ENCODE results near the gene ZNF700. TPM values are rescaled to one million over a fixed set of nuclear protein-coding genes. Genes with fewer than 3 reads are reported as not detected.

ZNF700 gene
- polyA plus RNA-seq, 1 donor (not counting 4 experiments of a cell fraction or from before 2014, with no cell fraction given) = 8.5 TPM

DNA sequence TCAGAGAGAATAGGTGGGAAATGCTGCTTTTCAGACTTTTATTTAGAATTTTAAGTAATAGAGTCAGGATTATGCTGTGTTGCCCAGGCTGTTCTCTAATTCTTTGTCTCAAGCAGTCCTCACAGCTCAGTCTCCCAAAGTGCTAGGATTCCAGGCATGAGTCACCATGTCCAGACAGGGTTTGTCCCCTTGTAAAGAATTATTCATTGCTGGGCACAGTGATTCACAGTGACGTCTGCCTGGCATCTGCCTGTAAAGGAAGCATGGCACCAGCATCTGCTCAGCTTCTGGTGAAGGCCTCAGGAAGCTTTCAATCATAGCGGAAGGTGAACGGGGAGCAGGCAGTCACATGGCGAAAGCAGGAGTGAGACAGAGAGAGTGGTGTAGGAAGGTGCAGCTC is 57.6 kb downstream of the ZNF700 start:
- Histone ChIP-seq H3K27me3 (ENCODE audit: control insufficient read depth, extremely low read depth, insufficient read depth, low read length) (no peaks in the 10 kb centered on the region), H3K9ac (ENCODE audit: control insufficient read depth, extremely low read depth, insufficient read depth, low read length) (no peak overlapping the region), H3K9me3 (ENCODE audit: control insufficient read depth, low read depth, low read length) (peaks cover 31% of the 10 kb centered on the region), H4K20me1 (ENCODE audit: control insufficient read depth, extremely low read depth, insufficient read depth, low read length) (no peaks in the 10 kb centered on the region), H3K4me2 (ENCODE audit: control insufficient read depth, extremely low read depth, insufficient read depth, low read depth, low read length) (no peak overlapping the region), H3K79me2 (ENCODE audit: control insufficient read depth, insufficient read depth, low read length) (no peaks in the 10 kb centered on the region), H3K9me1 (ENCODE audit: control insufficient read depth, extremely low read depth, insufficient read depth, low read length) (no peaks in the 10 kb centered on the region), H2AFZ (ENCODE audit: control insufficient read depth, low read length) (no peak overlapping the region), H3K27ac (ENCODE audit: control insufficient read depth, insufficient read depth, low read length) (no peak overlapping the region), H3K4me3 (ENCODE audit: control insufficient read depth in 2 of 3, extremely low read depth in 1 of 3, insufficient read depth in 2 of 3, low read depth in 1 of 3, low read length in 3 of 3) (no peak overlapping the region), H3K36me3 (ENCODE audit: control insufficient read depth in 2 of 2, extremely low read depth in 1 of 2, insufficient read depth in 2 of 2, low read length in 2 of 2) (peaks cover 0 to 3% of the 10 kb centered on the region in 2 experiments), H3K4me1 (ENCODE audit: control insufficient read depth, extremely low read depth, insufficient read depth, low read length) (no peaks in the 10 kb centered on the region)
- dilution Hi-C loops (cut with MboI; ENCODE audit: extremely low pct_ligation_motif_present, low sequenced_read_pairs) = no loop called here
- no peak for DNase-seq (ENCODE audit: low read depth, low spot score)
- TF ChIP-seq EZH2 (IDR thresholded peaks at IDR 0.05; ENCODE audit: low read length) = no peak
- TF ChIP-seq, protein P1, sequence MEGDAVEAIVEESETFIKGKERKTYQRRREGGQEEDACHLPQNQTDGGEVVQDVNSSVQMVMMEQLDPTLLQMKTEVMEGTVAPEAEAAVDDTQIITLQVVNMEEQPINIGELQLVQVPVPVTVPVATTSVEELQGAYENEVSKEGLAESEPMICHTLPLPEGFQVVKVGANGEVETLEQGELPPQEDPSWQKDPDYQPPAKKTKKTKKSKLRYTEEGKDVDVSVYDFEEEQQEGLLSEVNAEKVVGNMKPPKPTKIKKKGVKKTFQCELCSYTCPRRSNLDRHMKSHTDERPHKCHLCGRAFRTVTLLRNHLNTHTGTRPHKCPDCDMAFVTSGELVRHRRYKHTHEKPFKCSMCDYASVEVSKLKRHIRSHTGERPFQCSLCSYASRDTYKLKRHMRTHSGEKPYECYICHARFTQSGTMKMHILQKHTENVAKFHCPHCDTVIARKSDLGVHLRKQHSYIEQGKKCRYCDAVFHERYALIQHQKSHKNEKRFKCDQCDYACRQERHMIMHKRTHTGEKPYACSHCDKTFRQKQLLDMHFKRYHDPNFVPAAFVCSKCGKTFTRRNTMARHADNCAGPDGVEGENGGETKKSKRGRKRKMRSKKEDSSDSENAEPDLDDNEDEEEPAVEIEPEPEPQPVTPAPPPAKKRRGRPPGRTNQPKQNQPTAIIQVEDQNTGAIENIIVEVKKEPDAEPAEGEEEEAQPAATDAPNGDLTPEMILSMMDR (optimal IDR thresholded peaks at IDR 0.05 in 1 of 3, IDR thresholded peaks at IDR 0.05 in 1 of 3, conservative IDR thresholded peaks at IDR 0.05 in 1 of 3; ENCODE audit: extremely low read depth in 1 of 3, insufficient read depth in 2 of 3, low read length in 3 of 3) = no peak
- FAIRE-seq = no peak

- dilution Hi-C loops (cut with MboI; ENCODE audit: extremely low pct_ligation_motif_present, low sequenced_read_pairs) = no loop called here
- no peak for FAIRE-seq
Measured at GRCh38 chr19:11984986-11985385, 60.1 kb downstream of the ZNF700 start.

More at GRCh38 chr19:11984986-11985385, 60.1 kb downstream of the ZNF700 start:
- Histone ChIP-seq H3K27me3 (ENCODE audit: control insufficient read depth, extremely low read depth, insufficient read depth, low read length) (no peaks in the 10 kb centered on the region), H3K9ac (ENCODE audit: control insufficient read depth, extremely low read depth, insufficient read depth, low read length) (no peak overlapping the region), H3K36me3 (ENCODE audit: control insufficient read depth in 2 of 2, extremely low read depth in 1 of 2, insufficient read depth in 2 of 2, low read length in 2 of 2) (no peaks in the 10 kb centered on the region), H3K4me2 (ENCODE audit: control insufficient read depth, extremely low read depth, insufficient read depth, low read depth, low read length) (no peak overlapping the region), H3K9me3 (ENCODE audit: control insufficient read depth, low read depth, low read length) (peaks cover 17% of the 10 kb centered on the region), H2AFZ (ENCODE audit: control insufficient read depth, low read length) (no peak overlapping the region), H3K27ac (ENCODE audit: control insufficient read depth, insufficient read depth, low read length) (no peak overlapping the region), H3K9me1 (ENCODE audit: control insufficient read depth, extremely low read depth, insufficient read depth, low read length) (no peaks in the 10 kb centered on the region), H4K20me1 (ENCODE audit: control insufficient read depth, extremely low read depth, insufficient read depth, low read length) (no peaks in the 10 kb centered on the region), H3K79me2 (ENCODE audit: control insufficient read depth, insufficient read depth, low read length) (peaks cover 1% of the 10 kb centered on the region), H3K4me3 (ENCODE audit: control insufficient read depth in 2 of 3, extremely low read depth in 1 of 3, insufficient read depth in 2 of 3, low read depth in 1 of 3, low read length in 3 of 3) (no peak overlapping the region), H3K4me1 (ENCODE audit: control insufficient read depth, extremely low read depth, insufficient read depth, low read length) (no peaks in the 10 kb centered on the region)
- no peak for DNase-seq (ENCODE audit: low read depth, low spot score)
- no peak for TF ChIP-seq EZH2 (IDR thresholded peaks at IDR 0.05; ENCODE audit: low read length)
- TF ChIP-seq, protein P1 (optimal IDR thresholded peaks at IDR 0.05 in 1 of 3, IDR thresholded peaks at IDR 0.05 in 1 of 3, conservative IDR thresholded peaks at IDR 0.05 in 1 of 3; ENCODE audit: extremely low read depth in 1 of 3, insufficient read depth in 2 of 3, low read length in 3 of 3) = peak in 2 of 3 experiments; percentile 1 to 15
